ENCODE results near the gene HTR2C.
"Not testable (repeated sequence)": the region's sequence is repeated elsewhere in the genome, so short reads cannot be mapped to it uniquely, and the experiment has no call there.

- not testable (repeated sequence) for TF ChIP-seq POLR2A (IDR thresholded peaks at IDR 0.05)
- TF ChIP-seq, protein P1, sequence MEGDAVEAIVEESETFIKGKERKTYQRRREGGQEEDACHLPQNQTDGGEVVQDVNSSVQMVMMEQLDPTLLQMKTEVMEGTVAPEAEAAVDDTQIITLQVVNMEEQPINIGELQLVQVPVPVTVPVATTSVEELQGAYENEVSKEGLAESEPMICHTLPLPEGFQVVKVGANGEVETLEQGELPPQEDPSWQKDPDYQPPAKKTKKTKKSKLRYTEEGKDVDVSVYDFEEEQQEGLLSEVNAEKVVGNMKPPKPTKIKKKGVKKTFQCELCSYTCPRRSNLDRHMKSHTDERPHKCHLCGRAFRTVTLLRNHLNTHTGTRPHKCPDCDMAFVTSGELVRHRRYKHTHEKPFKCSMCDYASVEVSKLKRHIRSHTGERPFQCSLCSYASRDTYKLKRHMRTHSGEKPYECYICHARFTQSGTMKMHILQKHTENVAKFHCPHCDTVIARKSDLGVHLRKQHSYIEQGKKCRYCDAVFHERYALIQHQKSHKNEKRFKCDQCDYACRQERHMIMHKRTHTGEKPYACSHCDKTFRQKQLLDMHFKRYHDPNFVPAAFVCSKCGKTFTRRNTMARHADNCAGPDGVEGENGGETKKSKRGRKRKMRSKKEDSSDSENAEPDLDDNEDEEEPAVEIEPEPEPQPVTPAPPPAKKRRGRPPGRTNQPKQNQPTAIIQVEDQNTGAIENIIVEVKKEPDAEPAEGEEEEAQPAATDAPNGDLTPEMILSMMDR (IDR thresholded peaks at IDR 0.05): not testable (repeated sequence)
Observed at GRCh38 chrX:114937090-114937489, 353.2 kb downstream of the HTR2C start.

Measured in testis (tissue), 2 donors.